NOMO-1 treated with dmso at 0.1 percent for 144 hours (cell line): ENCODE results near the gene ARL5C.
"Not testable (repeated sequence)": the region's sequence is repeated elsewhere in the genome, so short reads cannot be mapped to it uniquely, and the experiment has no call there.

Source experiments
- DNase-seq: peaks from one replicate; lab custom pipeline; 2025; ENCODE audit not compliant: unreplicated experiment; lab: John Stamatoyannopoulos, UW

Gene ARL5C

DNA sequence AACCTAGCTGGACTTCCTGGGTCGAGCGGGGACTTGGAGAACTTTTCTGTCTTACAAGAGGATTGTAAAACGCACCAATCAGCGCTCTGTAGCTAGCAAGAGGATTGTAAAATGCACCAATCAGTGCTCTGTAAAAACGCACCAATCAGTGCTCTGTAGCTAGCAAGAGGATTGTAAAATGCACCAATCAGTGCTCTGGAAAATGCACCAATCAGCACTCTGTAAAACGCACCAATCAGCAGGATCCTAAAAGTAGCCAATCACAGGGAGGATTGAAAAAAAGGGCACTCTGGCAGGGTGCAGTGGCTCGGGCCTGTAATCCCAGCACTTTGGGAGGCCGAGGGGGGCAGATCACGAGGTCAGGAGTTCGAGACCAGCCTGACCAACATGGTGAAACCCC lies 2.5 kb upstream of the ARL5C start:
- not testable (repeated sequence) for DNase-seq

GRCh38 chr17:39167476-39167875 lies 1.5 kb upstream of the ARL5C start:
- DNase-seq, result peak; percentile 83

- DNase-seq, result no peak
Observed at GRCh38 chr17:39166437-39167335, 725 bp upstream of the ARL5C start.

- no peak for DNase-seq
Observed at GRCh38 chr17:39165178-39165840, 652 bp downstream of the ARL5C start.

DNA sequence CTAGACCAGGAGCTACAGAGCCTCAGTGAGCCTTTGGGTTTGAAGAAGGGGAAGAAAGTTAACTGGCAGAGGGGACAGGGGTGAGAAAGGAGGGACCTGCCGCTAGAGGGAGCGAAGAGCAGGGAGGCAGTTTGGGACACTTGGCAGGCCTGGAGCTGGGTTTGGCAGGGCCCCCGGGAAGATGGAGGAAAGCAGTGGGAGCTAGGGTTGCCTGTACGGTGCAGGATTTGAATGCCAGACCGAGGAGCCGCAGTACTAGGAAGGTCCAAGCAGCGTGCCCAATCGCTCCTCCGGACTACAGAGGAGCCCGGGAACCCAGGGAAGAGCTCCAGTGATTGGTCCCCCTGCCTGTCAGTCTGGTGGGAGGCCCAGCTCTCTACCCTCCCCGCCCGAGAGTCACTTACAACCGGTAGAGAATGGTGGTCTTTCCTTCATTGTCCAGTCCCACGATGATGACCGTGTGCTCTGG lies 1.3 kb downstream of the ARL5C start:
- DNase-seq, result peak; percentile 95

GRCh38 chr17:39161962-39162361 lies 4.0 kb downstream of the ARL5C start:
- DNase-seq, result no peak

GRCh38 chr17:39158623-39159022 lies 7.3 kb downstream of the ARL5C start:
- DNase-seq, result no peak

- no peak for DNase-seq
Observed at GRCh38 chr17:39156491-39156890, 9.5 kb downstream of the ARL5C start.

DNA sequence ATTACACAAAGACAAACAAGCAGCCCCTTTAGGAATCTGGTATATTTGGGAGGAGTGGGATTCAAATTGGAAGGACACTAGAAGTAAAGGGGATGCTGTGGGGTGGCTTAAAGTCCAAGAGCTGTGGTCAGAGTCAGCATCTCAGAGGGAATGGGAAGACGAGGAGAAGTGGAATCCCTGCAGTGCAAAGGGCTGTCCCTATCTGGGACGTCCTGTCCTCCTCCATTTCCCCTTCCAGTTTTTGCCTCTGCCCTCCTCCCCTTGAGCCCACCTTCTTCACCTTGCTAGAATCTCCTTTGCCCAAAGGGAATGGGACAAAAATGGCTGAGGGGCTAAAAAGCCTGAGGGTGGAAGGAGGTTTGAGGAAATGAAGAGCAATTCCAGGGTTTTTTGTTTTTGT lies 10.3 kb downstream of the ARL5C start:
- DNase-seq, result no peak

- peak; percentile 56 for DNase-seq
Observed at GRCh38 chr17:39153599-39154051, 12.3 kb downstream of the ARL5C start.

DNA sequence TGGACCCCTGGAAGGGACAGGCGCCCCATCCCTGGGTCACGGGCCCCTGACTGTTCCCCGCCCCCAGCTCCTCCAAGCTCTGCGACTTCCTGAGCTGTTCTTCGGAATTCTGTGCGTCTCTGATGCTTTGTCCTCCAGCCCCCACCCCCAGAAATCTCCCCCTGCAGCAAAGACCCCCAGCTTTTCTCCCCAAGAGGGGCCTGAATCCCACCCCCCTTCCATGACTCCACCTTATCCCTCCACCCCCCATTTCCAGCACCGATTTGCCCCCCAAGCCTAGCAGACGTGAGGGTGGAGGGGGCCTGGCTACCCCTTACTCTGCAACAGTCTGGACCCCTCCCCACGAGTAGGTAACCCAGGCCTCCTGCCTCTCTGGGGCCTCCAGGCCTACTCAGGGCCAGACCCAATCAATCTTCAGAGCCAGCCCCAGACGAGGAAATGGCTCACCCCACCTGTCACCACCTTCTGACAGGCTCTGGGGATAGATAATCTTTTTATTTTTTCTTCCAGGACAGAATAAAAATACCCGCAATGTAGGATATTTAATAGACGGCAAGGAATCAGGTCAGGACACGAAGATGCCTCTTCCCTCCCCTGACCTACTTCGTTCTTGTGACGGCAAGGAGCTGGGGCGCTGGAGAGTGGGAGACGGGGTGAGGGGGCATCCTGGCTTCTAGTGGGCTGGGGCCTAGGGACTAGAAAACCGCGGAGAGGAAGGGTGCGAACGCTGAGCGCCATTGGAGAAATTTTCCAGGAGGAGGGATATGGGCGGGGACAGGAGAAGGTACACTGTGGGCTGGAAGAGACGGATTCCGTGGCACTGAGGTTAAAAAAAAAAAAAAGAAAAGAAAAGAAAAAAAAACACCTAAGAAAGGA lies 13.8 kb downstream of the ARL5C start:
- DNase-seq, result no peak

GRCh38 chr17:39151150-39151942 lies 14.6 kb downstream of the ARL5C start, which contains the start of gene PLXDC1:
TSS of gene PLXDC1 (minus strand) at chr17:39151637. CDS start at chr17:39151437, 200 bp downstream.
- DNase-seq, result no peak

DNA sequence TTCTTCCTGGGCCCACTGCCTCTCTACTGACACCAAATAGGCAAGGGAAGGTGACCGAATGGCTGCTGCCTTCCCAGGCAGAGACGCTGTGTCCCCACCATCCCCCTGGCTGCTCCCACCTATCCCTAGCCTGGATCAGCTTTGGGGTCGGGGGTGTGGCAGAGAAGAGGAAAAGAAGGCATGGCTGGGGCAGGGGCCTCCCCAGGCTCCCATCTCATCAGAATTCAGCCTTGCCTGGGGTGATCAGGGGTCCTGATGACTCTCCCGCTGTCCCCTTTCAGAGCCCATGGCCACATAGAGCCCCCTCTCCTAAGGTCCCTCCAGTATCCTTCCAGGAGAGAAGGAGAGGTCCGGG lies 15.2 kb downstream of the ARL5C start:
- no peak for DNase-seq

DNA sequence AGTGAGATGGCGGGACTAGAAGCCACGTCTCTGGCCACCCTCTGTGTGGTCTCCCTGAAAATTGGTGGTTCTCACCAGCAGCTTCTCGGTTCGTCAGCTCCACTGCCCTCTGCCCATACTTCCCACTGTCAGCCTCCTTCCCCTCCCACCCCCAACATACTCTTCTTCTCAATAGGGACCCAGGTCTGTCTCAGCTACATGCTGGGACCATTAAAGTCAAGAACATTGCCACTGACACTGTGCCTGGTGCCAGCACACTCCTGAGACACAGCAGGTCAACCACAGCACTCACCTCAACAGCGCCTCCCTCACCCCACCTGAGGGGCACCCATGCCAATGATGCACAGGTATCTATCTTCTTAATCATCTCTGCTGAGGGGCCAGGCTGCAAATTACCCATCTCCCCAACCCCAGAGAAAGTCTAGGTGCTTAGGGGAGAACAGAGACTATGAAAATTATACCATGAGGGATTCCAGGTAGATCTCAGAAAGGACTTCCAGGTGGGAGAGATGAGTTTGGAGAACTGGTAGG lies 15.8 kb downstream of the ARL5C start:
- no peak for DNase-seq

DNA sequence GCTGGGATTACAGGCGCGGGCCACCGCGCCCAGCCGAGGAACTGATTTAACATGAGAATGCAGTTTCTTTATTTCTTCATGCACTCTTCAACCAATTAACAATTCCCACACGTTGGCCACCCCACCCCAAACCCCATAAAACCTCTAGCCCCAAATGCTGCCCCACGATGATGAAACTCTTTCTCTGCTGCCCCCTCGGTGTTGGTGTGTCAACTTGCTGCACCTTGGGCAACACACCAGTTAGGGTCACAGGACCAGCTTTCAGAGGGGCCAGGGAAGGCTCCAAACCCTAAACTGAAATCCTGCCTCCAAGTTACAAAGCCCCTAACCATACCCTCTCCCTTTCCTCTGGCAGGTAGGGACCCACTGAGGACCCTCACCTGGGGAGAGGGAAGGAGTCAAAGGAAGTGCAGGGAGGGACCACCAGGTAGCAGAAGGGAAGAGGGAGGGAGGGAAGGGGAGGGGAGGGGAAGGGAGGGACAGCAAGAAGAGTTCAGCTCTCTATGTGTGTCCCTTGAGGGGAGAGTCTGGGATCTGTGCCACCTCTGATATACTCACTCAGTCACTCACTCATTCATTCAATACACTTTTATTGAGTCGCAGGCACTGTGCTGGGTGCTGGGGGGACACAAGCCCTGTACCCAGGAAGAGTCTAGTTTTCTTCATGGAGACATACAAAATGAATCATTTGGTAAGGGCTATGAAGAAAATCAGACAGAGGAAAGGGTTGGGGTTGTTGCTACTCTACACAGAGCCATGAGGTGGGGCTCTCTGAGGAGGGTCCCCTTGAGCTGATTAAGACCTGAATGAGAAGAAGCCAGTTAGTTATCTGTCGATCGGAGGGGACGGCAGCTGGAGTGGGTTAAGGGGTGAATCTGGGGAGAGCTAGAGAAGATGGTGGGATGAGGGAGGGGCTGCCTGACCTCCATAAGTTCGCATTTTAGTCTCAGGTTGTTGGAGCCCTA lies 18.5 kb downstream of the ARL5C start:
- DNase-seq, result peak; percentile 55

DNA sequence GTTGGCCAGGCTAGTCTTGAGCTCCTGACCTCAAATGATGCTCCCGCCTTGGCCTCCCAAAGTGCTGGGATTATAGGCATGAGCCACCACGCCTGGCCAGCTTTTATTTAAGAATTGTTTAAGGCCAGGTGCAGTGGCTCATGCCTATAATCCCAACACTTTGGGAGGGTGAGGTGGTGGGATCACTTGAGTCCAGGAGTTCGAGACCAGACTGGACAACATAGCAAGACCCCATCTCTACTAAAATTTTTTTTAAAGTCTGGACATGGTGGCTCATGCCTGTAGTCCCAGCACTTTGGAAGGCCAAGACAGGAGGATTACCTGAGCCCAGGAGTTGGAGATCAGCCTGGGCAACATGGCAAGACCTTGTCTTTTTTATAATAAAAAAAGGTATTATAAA lies 19.7 kb downstream of the ARL5C start:
- DNase-seq, result no peak

DNA sequence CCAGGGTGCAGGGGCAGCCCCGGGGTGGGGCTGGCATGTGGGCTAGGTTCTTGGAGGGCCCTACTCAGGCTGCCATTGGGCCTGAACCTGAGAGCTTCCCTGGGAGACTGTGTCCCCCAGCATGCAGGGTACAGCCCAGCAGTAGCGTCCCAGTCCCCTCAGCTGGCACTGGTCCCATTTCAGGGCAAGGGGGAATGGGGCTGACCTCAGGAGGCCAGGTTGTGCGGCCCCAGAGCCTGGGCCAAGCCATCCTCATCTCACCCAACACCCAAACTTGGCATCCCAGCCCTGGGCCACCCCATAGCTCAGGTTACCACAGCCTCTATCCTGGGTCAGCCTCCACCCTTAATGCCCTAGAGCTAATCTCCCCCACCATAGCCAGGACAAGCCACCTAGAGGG lies 20.8 kb downstream of the ARL5C start:
- no peak for DNase-seq

DNA sequence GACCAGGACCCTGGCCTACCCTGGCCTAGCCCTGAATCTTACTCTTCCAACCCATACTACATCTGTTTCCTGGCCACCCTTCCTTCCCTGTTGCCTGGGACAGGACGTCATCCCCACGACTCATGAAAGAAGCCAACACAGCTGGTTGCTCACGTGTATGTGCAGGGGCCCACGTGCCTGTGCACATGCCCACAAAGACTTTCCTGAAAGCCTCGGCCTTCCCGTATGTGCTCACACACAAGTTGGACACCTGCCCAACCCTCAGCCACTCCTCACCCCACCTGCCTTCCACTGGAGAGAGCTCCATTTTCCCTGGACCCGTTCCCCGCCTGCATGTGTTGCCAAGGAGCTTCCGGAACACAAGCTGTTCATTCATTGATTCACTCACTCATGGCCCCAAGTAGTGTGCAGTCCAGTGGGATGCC lies 21.5 kb downstream of the ARL5C start:
- no peak for DNase-seq

- no peak for DNase-seq
Observed at GRCh38 chr17:39143552-39144093, 22.3 kb downstream of the ARL5C start.
